Peyer's patch (tissue), 4 donors: ENCODE results near the gene PDCD1LG2. TPM values are rescaled to one million over a fixed set of nuclear protein-coding genes. Genes with fewer than 3 reads are reported as not detected.

Experiments used
- DNase-seq, 3 donors: peaks; one replicate each; pipeline ENCODE4 v3.0.0-alpha.2; 2017 to 2019
- H3K27ac ChIP-seq, 4 donors: fragments of 200-600 bp; sonication (generic); one replicate each; pipeline ENCODE4 v1.5.1; 2016 to 2019
- H3K27me3 ChIP-seq, 2 donors: fragments of 200-600 bp; sonication (generic); one replicate each; pipeline ENCODE4 v1.5.1; 2019
- H3K36me3 ChIP-seq, 3 donors: fragments of 200-600 bp; sonication (generic); one replicate each; pipeline ENCODE4 v1.5.1; 2016 to 2019
- H3K4me1 ChIP-seq, 4 donors: fragments of 200-600 bp; sonication (generic); one replicate each; pipeline ENCODE4 v1.5.1; 2016 to 2019
- H3K4me3 ChIP-seq, 4 donors: fragments of 200-600 bp; sonication (generic); 1 replicate in 3 of 4; 2 replicates in 1 of 4; pipeline ENCODE4 v1.5.1; 2016 to 2019; ENCODE audit warnings: mild to moderate bottlenecking in 1 of 4
- H3K9me3 ChIP-seq, 4 donors: fragments of 200-600 bp; sonication (generic); one replicate each; pipeline ENCODE4 v1.5.1; 2016 to 2019; ENCODE audit warnings: mild to moderate bottlenecking in 1 of 4
- POLR2A ChIP-seq, 2 donors: fragments of 450-650 bp; IDR thresholded peaks; one replicate each; pipeline ENCODE4 v1.5.1; 2017; ENCODE audit warnings: antibody characterized with exemption in 2 of 2, mild to moderate bottlenecking in 2 of 2, moderate library complexity in 2 of 2
- total RNA-seq, 4 donors: library from RNA; depleted of rRNA; stranded (reverse); fragments of >200 nt; gene quantifications; one replicate each; pipeline ENCODE4 v1.1.0, GENCODE V29; 2016
- TF ChIP-seq, protein P1 (sequence below), 6 experiments: fragments of 450-650 bp in 4 of 6; fragments of 200-600 bp in 2 of 6; sonication (generic) in 1 of 6; IDR thresholded peaks; one replicate each; pipeline ENCODE4 v1.5.1; 2017 to 2019; ENCODE audit warnings: antibody characterized with exemption in 6 of 6, mild to moderate bottlenecking in 3 of 6, moderate library complexity in 1 of 6

Gene PDCD1LG2
- total RNA-seq, 4 donors from 2014 or later = 0.40 TPM; not detected in 3

DNA sequence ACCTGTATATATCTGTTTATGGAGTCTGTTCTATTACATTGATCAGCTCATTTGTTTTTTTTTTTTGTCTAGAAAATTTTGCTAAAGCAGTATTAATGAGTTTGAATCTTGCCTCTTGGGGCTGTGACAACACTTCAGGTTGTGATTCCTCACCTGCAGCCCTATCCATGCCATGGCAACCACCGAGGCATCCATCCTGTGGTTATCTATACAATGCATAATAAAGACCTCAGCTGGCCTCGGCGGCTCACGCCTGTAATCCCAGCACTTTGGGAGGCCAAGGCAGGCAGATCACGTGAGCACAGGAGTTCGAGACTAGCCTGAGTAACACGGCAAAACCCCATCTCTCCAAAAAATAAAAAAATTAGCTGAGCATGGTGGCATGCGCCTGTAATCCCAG lies 28.1 kb upstream of the PDCD1LG2 start:
- H3K4me3 ChIP-seq = no peak overlapping the region
- TF ChIP-seq, protein P1, sequence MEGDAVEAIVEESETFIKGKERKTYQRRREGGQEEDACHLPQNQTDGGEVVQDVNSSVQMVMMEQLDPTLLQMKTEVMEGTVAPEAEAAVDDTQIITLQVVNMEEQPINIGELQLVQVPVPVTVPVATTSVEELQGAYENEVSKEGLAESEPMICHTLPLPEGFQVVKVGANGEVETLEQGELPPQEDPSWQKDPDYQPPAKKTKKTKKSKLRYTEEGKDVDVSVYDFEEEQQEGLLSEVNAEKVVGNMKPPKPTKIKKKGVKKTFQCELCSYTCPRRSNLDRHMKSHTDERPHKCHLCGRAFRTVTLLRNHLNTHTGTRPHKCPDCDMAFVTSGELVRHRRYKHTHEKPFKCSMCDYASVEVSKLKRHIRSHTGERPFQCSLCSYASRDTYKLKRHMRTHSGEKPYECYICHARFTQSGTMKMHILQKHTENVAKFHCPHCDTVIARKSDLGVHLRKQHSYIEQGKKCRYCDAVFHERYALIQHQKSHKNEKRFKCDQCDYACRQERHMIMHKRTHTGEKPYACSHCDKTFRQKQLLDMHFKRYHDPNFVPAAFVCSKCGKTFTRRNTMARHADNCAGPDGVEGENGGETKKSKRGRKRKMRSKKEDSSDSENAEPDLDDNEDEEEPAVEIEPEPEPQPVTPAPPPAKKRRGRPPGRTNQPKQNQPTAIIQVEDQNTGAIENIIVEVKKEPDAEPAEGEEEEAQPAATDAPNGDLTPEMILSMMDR (IDR thresholded peaks at IDR 0.05) = no peak
- TF ChIP-seq POLR2A (IDR thresholded peaks at IDR 0.05) = no peak

GRCh38 chr9:5483306-5483705 lies 27.0 kb upstream of the PDCD1LG2 start:
- Histone ChIP-seq H3K4me1 (no peaks in the 10 kb centered on the region), H3K4me3 (no peak overlapping the region), H3K27me3 (no peaks in the 10 kb centered on the region), H3K27ac (no peak overlapping the region), H3K9me3 (no peaks in the 10 kb centered on the region), H3K36me3 (no peaks in the 10 kb centered on the region)
- no peak for DNase-seq
- no peak for TF ChIP-seq POLR2A (IDR thresholded peaks at IDR 0.05)
- TF ChIP-seq, protein P1 (IDR thresholded peaks at IDR 0.05) = no peak

More for the DNA sequence above, 28.1 kb upstream of the PDCD1LG2 start:
- Histone ChIP-seq H3K27me3 (no peaks in the 10 kb centered on the region), H3K27ac (no peak overlapping the region), H3K4me1 (no peaks in the 10 kb centered on the region), H3K36me3 (no peaks in the 10 kb centered on the region), H3K9me3 (no peaks in the 10 kb centered on the region)
- DNase-seq = no peak

GRCh38 chr9:5485378-5486085 lies 24.8 kb upstream of the PDCD1LG2 start:
- TF ChIP-seq, protein P1 (IDR thresholded peaks at IDR 0.05) = no peak
- no peak for TF ChIP-seq POLR2A (IDR thresholded peaks at IDR 0.05)
- DNase-seq = no peak
- H3K27ac ChIP-seq = no peak overlapping the region
- no peaks in the 10 kb centered on the region for H3K4me1 ChIP-seq
- no peaks in the 10 kb centered on the region for H3K27me3 ChIP-seq
- no peaks in the 10 kb centered on the region for H3K36me3 ChIP-seq
- no peaks in the 10 kb centered on the region for H3K9me3 ChIP-seq
- no peak overlapping the region for H3K4me3 ChIP-seq

DNA sequence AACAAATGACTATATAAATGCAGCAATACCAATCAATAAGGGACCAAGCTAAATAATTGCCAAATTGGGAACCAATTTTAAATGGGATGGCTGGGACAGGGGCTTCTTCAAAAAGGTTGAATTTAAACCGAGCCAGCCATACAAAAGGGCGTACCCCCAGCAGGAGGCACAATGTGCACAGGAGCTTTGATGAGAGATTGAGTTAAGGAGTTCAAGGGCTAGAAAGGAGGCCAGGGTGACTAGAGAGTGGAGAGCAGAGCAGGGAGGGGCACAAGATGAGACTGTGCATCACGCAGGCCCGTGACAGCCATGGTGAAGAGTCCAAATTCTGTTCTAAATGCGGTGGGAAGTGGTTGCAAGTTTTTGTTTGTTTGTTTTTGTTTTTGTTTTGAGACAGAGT lies 23.3 kb upstream of the PDCD1LG2 start:
- Histone ChIP-seq H3K27me3 (no peaks in the 10 kb centered on the region), H3K4me3 (no peak overlapping the region), H3K36me3 (no peaks in the 10 kb centered on the region), H3K4me1 (no peaks in the 10 kb centered on the region), H3K27ac (no peak overlapping the region), H3K9me3 (no peaks in the 10 kb centered on the region)
- DNase-seq = no peak
- no peak for TF ChIP-seq POLR2A (IDR thresholded peaks at IDR 0.05)
- TF ChIP-seq, protein P1 (IDR thresholded peaks at IDR 0.05) = no peak

GRCh38 chr9:5488221-5489008 lies 21.9 kb upstream of the PDCD1LG2 start:
- no peaks in the 10 kb centered on the region for H3K36me3 ChIP-seq
- no peaks in the 10 kb centered on the region for H3K4me1 ChIP-seq
- no peak for TF ChIP-seq POLR2A (IDR thresholded peaks at IDR 0.05)
- TF ChIP-seq, protein P1 (IDR thresholded peaks at IDR 0.05) = no peak

More at GRCh38 chr9:5488221-5489008, 21.9 kb upstream of the PDCD1LG2 start:
- Histone ChIP-seq H3K27me3 (no peaks in the 10 kb centered on the region), H3K27ac (no peak overlapping the region), H3K9me3 (no peaks in the 10 kb centered on the region), H3K4me3 (no peak overlapping the region)
- no peak for DNase-seq
